Stimulated activated naive CD8-positive, alpha-beta T cell treated with anti-CD3 and anti-CD28 coated beads, Interleukin-15, Interleukin-2, amounts not matched to agents 100 ng/mL and 50 ng/mL, for 24 hours (primary cell): ENCODE measurements around the gene ZFHX3.

Source experiments
- H3K27ac Mint-ChIP-seq: one replicate; pipeline ENCODE4 v1.8.0; 2021; ENCODE audit warnings: mild to moderate bottlenecking, mixed read lengths
- H3K27me3 Mint-ChIP-seq: one replicate; pipeline ENCODE4 v1.8.0; 2021; ENCODE audit warnings: mixed read lengths
- H3K36me3 Mint-ChIP-seq: one replicate; pipeline ENCODE4 v1.8.0; 2021; ENCODE audit warnings: low read depth, mixed read lengths
- H3K4me1 Mint-ChIP-seq: one replicate; pipeline ENCODE4 v1.8.0; 2021; ENCODE audit warnings: low read depth, mixed read lengths
- H3K4me3 Mint-ChIP-seq: one replicate; pipeline ENCODE4 v1.8.0; 2021; ENCODE audit warnings: mild to moderate bottlenecking, mixed read lengths
- H3K9me3 Mint-ChIP-seq: one replicate; pipeline ENCODE4 v1.8.0; 2021; ENCODE audit warnings: mixed read lengths

The ZFHX3 gene

DNA sequence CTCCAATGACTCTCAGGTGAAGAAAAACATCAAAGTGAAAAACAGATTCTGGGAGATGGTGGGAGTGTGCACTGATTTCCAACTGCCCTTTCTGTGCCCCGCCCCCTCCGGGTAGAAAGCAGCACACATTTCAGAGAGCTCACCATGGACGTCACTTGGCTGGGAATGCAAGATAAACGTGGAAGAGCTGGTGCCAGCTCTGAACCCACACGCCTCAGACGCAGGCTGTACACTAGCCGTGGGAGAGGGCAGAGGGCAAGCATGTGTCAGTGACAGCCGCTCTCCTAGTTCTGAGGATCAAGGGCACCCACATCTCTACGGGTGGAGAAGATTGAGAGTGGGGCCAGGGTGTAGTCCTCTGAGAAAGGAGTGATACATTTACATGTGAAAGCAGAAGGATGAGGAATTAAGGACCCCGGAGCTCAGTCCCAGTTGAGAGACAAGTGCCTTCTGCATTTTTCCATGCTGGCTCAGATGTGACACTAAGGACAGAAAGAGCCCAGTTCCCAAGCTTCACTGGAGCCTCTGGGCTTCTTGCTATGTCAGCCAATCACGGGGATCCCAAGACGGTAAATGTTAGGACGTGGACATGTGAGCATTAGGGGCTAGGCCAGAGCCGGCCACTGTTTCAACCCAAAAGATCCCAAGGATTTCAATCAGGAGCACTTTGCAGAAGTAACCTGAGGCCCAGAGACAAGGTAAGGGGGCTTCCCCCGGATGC, 101.3 kb downstream of the ZFHX3 start:
- Mint-ChIP-seq H3K27me3 (no peaks in the 10 kb centered on the region), H3K9me3 (no peaks in the 10 kb centered on the region), H3K36me3 (no peaks in the 10 kb centered on the region), H3K27ac (no peak overlapping the region), H3K4me3 (no peak overlapping the region), H3K4me1 (no peaks in the 10 kb centered on the region)

DNA sequence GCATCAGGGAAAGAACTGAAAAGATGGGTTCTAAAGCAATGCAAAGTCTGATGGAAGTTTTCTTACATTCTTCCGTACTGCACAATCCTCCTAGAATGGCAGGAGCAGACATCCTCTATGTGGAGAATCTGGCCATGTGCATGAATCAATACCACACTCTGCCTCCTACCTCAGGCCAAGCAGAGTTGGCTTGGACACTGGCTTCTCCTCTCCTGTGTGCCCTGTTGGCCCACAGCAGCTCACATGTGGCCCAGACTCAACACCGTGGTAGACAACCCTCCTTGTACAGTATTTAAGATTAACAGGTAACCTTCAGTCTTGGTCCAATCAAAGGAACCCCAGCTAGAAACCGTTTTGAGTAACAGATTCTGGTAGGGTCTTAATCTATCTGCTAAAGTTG, 101.9 kb downstream of the ZFHX3 start:
- Mint-ChIP-seq H3K36me3 (no peaks in the 10 kb centered on the region), H3K27ac (no peak overlapping the region)

DNA sequence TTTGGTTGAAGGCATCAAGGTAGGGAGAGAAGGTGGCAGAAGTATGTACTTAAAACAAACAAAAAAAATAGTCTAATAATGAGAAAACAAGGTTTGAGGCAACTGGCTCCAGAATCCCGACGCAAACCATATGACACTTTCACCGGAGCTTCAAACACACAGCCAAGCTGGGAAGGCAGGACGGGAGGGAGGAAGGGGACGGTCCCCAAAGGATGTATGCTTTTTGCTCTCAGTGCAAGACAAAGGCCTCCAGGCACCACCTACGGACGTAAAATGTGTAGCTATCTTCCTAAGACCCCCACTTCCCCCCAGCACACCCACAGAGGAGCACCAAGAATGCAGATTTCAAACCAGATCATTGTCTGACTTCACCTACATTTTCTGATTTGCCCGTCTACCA, 102.3 kb downstream of the ZFHX3 start:
- H3K27me3 Mint-ChIP-seq: no peaks in the 10 kb centered on the region
- H3K9me3 Mint-ChIP-seq: no peaks in the 10 kb centered on the region
- H3K36me3 Mint-ChIP-seq: no peaks in the 10 kb centered on the region
- no peak overlapping the region for H3K27ac Mint-ChIP-seq
- H3K4me3 Mint-ChIP-seq: no peak overlapping the region
- no peaks in the 10 kb centered on the region for H3K4me1 Mint-ChIP-seq

More for the DNA sequence above, 101.9 kb downstream of the ZFHX3 start:
- no peak overlapping the region for H3K4me3 Mint-ChIP-seq
- H3K4me1 Mint-ChIP-seq: no peaks in the 10 kb centered on the region
- H3K27me3 Mint-ChIP-seq: no peaks in the 10 kb centered on the region
- H3K9me3 Mint-ChIP-seq: no peaks in the 10 kb centered on the region

GRCh38 chr16:72944757-72945485, 103.0 kb downstream of the ZFHX3 start:
- H3K4me3 Mint-ChIP-seq: no peak overlapping the region
- no peaks in the 10 kb centered on the region for H3K36me3 Mint-ChIP-seq
- H3K4me1 Mint-ChIP-seq: no peaks in the 10 kb centered on the region
- H3K27ac Mint-ChIP-seq: no peak overlapping the region
- no peaks in the 10 kb centered on the region for H3K27me3 Mint-ChIP-seq
- no peaks in the 10 kb centered on the region for H3K9me3 Mint-ChIP-seq

GRCh38 chr16:72942021-72942420, 105.9 kb downstream of the ZFHX3 start:
- no peaks in the 10 kb centered on the region for H3K27me3 Mint-ChIP-seq
- no peaks in the 10 kb centered on the region for H3K36me3 Mint-ChIP-seq
- H3K27ac Mint-ChIP-seq: no peak overlapping the region
- no peak overlapping the region for H3K4me3 Mint-ChIP-seq
- no peaks in the 10 kb centered on the region for H3K9me3 Mint-ChIP-seq
- H3K4me1 Mint-ChIP-seq: no peaks in the 10 kb centered on the region

- Mint-ChIP-seq H3K36me3 (no peaks in the 10 kb centered on the region), H3K27ac (no peak overlapping the region), H3K4me1 (no peaks in the 10 kb centered on the region), H3K27me3 (no peaks in the 10 kb centered on the region), H3K9me3 (no peaks in the 10 kb centered on the region), H3K4me3 (no peak overlapping the region)
These were observed 107.0 kb downstream of the ZFHX3 start for GRCh38 chr16:72940886-72941285.

DNA sequence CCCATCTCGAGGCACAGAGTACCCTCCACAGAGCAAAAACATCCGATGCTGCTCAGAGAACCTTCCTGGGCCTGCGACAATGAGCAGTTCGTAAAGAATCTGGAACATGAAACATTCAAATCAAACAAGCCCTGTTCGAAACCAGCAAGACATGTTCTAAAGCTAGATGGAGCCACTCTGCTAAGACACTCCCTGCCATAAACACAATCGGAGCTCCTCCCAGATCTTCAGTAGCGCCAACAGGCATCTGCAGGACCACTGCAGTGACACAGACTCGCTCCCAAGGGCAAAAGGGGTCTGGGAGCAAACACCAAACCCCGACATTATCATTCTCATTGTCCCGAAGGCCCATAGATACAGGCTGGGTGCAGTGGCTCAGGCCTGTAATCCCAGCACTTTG, 108.7 kb downstream of the ZFHX3 start:
- Mint-ChIP-seq H3K9me3 (no peaks in the 10 kb centered on the region), H3K4me1 (no peaks in the 10 kb centered on the region), H3K36me3 (no peaks in the 10 kb centered on the region), H3K27me3 (no peaks in the 10 kb centered on the region), H3K4me3 (no peak overlapping the region), H3K27ac (no peak overlapping the region)

GRCh38 chr16:72938795-72939164, 109.1 kb downstream of the ZFHX3 start:
- H3K4me1 Mint-ChIP-seq: no peaks in the 10 kb centered on the region
- H3K27me3 Mint-ChIP-seq: no peaks in the 10 kb centered on the region
- H3K27ac Mint-ChIP-seq: no peak overlapping the region
- H3K9me3 Mint-ChIP-seq: no peaks in the 10 kb centered on the region
- no peaks in the 10 kb centered on the region for H3K36me3 Mint-ChIP-seq
- no peak overlapping the region for H3K4me3 Mint-ChIP-seq

DNA sequence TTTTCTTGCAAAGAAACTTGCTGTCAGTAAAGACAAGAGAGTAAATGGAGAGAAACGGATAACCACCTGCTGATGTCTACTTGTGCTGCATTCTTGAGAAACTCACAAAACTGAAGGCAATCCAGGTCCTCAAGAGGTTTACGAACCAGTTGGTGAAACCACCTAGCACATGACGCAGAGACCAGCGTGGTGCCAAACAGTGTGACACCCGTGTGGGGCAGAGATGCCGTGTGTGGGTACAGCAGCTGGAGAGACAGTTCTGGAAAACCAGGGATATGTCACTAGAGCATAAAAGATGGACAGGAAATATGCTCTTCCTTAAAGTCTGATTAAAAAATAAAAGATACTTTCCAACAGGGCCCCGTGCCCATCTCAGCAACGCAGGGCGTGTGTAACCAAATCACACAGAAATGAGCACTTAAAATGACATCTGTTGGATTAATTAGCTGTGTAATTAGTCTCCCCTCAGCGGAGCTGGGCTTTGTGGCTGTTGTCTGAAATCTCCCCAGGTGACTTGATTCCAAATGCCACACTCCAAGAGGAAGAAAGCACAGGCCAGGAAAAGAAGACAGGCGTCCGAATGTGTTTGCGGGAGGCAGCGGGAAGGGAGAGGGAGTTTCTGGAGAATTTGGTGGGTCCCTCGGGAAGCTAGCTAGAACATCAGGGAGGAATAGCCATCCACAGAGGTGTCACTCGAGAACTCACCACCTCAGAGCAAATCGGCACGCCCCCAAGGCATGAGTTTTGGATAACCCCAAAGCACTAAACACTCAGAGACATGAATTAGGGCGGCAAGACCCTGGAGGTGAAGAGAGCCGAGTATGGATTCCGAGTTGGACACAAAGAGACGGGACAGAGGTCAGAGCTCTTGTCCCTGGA, 109.8 kb downstream of the ZFHX3 start:
- Mint-ChIP-seq H3K27ac (no peak overlapping the region), H3K4me1 (no peaks in the 10 kb centered on the region), H3K9me3 (no peaks in the 10 kb centered on the region), H3K27me3 (no peaks in the 10 kb centered on the region), H3K36me3 (no peaks in the 10 kb centered on the region), H3K4me3 (no peak overlapping the region)

GRCh38 chr16:72937360-72937759, 110.6 kb downstream of the ZFHX3 start:
- Mint-ChIP-seq H3K27me3 (no peaks in the 10 kb centered on the region), H3K4me3 (no peak overlapping the region), H3K36me3 (no peaks in the 10 kb centered on the region), H3K9me3 (no peaks in the 10 kb centered on the region), H3K4me1 (peaks cover 4% of the 10 kb centered on the region), H3K27ac (no peak overlapping the region)

- no peaks in the 10 kb centered on the region for H3K9me3 Mint-ChIP-seq
- no peaks in the 10 kb centered on the region for H3K27me3 Mint-ChIP-seq
- H3K4me3 Mint-ChIP-seq: no peak overlapping the region
- no peaks in the 10 kb centered on the region for H3K36me3 Mint-ChIP-seq
- H3K27ac Mint-ChIP-seq: no peak overlapping the region
- peaks cover 12% of the 10 kb centered on the region for H3K4me1 Mint-ChIP-seq
These were observed 111.5 kb downstream of the ZFHX3 start for GRCh38 chr16:72936408-72936807.

DNA sequence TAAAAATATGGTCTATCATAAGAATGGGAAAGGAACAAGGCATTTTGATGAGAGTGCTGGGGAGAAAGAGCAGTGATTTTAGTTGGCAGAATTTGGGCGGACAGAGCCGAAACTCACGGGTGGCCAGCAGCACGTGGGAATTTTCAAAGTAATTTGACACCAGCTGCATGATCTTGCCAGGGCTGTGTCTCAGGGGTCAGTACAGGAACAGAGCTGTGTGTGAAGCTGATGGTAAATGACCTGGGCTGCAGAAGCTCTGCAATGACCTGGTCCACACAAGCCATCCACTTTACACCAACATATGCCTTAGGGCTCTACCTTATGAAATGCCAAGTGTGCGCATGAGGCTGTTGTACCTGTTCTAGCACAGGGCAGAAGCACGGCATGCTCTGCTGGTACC, 112.0 kb downstream of the ZFHX3 start:
- Mint-ChIP-seq H3K4me3 (no peak overlapping the region), H3K4me1 (peaks cover 17% of the 10 kb centered on the region), H3K27me3 (no peaks in the 10 kb centered on the region), H3K9me3 (no peaks in the 10 kb centered on the region), H3K27ac (no peak overlapping the region), H3K36me3 (no peaks in the 10 kb centered on the region)

DNA sequence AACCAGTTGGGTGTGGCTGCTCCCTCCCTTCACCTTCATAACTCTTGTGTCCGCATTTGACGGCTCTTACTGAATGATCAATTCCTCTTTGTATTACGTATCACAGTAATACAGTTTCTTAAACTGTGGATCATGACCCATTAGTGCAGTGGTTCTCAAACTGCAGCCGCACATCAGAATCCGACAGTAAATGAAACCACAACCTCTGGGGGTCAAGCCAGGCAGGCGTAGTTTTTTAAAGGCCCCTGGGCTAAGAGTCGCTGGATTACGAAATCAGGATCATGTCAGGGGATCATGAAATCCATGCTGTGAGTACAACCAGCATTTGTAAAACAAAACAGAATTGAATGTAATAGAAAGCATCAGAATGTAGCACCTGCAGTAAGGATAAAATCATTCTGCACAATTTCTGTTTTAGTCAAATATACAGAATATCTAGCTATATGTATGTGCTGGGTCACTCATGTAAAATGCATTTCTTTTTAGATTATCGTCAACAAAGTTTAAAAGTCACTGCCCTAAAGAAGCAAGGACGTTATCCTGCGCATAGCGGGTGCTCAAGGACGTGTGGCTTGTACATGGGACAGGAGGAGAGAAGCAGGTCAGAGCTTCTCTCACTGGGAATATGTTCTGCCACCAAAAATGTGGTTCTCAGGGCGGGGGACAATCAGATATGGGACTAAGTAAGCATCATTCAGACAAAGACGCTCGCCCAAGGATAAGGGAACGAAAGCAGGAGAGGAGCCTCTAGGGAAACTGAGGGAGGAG, 113.1 kb downstream of the ZFHX3 start:
- no peak overlapping the region for H3K27ac Mint-ChIP-seq
- peaks cover 22% of the 10 kb centered on the region for H3K4me1 Mint-ChIP-seq
- no peaks in the 10 kb centered on the region for H3K27me3 Mint-ChIP-seq
- no peak overlapping the region for H3K4me3 Mint-ChIP-seq
- no peaks in the 10 kb centered on the region for H3K9me3 Mint-ChIP-seq
- no peaks in the 10 kb centered on the region for H3K36me3 Mint-ChIP-seq

DNA sequence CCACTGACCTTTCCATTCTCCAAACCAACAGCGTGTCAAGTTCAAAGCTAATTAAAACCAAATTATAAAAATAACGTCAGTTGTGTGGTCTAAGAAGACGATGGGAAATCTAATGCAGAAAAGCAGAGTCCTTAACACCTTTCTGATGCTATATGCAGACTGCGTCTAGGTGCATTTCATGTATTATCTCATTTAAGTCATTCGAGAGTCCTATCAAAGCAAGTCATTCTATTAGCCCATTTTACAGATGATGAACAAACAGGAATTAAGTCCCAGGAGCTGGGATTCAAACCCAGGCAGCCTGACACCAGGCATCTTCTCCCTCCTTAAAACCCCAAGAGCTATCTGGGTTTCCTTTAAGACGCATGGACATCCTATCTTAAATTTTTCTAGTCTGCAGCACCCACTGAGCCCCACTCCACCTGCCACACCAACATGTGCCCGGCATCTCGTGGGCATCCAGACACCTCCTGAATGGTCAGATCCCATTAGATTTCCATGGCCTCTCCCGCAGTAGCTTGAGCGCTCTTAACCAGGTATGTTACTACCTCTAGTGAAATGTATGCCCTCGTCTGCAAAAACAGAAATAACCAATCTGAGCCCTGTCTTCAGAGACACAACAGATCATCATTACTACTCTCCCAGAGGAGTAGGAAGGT, 115.1 kb downstream of the ZFHX3 start:
- Mint-ChIP-seq H3K27ac (no peak overlapping the region), H3K9me3 (no peaks in the 10 kb centered on the region), H3K36me3 (no peaks in the 10 kb centered on the region), H3K27me3 (no peaks in the 10 kb centered on the region), H3K4me1 (peaks cover 22% of the 10 kb centered on the region), H3K4me3 (no peak overlapping the region)
